Measurements from ENCODE around the gene LRRD1.

- no peak for TF ChIP-seq CTCF (IDR thresholded peaks at IDR 0.05; ENCODE audit: low read depth, low read length)
- TF ChIP-seq POLR2A (IDR thresholded peaks at IDR 0.05; ENCODE audit: extremely low read depth, insufficient read length): no peak
- no peak for TF ChIP-seq MYC (IDR thresholded peaks at IDR 0.05; ENCODE audit: low read depth, low read length)
- TF ChIP-seq, protein P1, sequence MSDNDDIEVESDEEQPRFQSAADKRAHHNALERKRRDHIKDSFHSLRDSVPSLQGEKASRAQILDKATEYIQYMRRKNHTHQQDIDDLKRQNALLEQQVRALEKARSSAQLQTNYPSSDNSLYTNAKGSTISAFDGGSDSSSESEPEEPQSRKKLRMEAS (IDR thresholded peaks at IDR 0.05; ENCODE audit: low read depth, low read length): no peak
Observed at GRCh38 chr7:92158660-92159575, 20.0 kb downstream of the LRRD1 start.

All from NB4 (cell line).